Esophagus mucosa (tissue), 1 donor: ENCODE results near the gene CHRNA10. TPM values are rescaled to one million over a fixed set of nuclear protein-coding genes. Genes with fewer than 3 reads are reported as not detected.
A peak's percentile ranks its signal among the peaks of the same experiment; 100 is the strongest.

Experiments
- ATAC-seq: fragments of 200-7000 bp; cut with Tn5 transposase; one replicate; pipeline ENCODE4 v1.9.1; 2020
- total RNA-seq: library from RNA; stranded (reverse); gene quantifications from one replicate; pipeline ENCODE4 v1.2.4, GENCODE V29; 2023
- donor health status: DM: yes; HTN: yes; CAD: no.

The CHRNA10 gene, protein sequence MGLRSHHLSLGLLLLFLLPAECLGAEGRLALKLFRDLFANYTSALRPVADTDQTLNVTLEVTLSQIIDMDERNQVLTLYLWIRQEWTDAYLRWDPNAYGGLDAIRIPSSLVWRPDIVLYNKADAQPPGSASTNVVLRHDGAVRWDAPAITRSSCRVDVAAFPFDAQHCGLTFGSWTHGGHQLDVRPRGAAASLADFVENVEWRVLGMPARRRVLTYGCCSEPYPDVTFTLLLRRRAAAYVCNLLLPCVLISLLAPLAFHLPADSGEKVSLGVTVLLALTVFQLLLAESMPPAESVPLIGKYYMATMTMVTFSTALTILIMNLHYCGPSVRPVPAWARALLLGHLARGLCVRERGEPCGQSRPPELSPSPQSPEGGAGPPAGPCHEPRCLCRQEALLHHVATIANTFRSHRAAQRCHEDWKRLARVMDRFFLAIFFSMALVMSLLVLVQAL
- total RNA-seq = 0.64 TPM

GRCh38 chr11:3671334-3672254 lies at the start of gene CHRNA10:
TSS of gene CHRNA10 (minus strand) at chr11:3671384. CDS start at chr11:3671312, 72 bp downstream.
- no peak for ATAC-seq

GRCh38 chr11:3712274-3712673 lies 41.1 kb upstream of the CHRNA10 start:
- ATAC-seq = no peak

- no peak for ATAC-seq
These were observed 39.5 kb upstream of the CHRNA10 start for GRCh38 chr11:3710485-3711259.

GRCh38 chr11:3709977-3710376 lies 38.8 kb upstream of the CHRNA10 start:
- ATAC-seq = no peak

- no peak for ATAC-seq
These were observed 36.0 kb upstream of the CHRNA10 start for GRCh38 chr11:3707176-3707575.

DNA sequence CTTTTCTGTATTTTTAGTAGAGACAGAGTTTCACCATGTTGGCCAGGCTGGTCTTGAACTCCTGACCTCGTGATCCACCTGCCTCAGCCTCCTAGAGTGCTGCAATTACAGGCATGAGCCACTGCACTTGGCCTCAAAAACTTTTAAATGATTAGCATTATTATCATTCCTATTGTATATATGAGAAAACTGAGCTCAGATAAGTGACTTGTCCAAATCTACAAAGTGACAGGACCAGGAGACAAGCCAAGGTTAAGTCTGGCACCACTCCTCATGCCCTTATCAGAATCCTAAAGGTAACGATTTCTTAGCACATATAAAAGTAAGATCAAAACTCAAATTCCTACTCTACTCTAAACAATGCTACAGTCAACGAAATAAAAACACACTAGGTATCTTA lies 32.2 kb upstream of the CHRNA10 start:
- ATAC-seq = no peak

- ATAC-seq = no peak
These were observed 29.7 kb upstream of the CHRNA10 start for GRCh38 chr11:3700910-3701309.

- ATAC-seq = no peak
These were observed 29.2 kb upstream of the CHRNA10 start for GRCh38 chr11:3700410-3700809.

DNA sequence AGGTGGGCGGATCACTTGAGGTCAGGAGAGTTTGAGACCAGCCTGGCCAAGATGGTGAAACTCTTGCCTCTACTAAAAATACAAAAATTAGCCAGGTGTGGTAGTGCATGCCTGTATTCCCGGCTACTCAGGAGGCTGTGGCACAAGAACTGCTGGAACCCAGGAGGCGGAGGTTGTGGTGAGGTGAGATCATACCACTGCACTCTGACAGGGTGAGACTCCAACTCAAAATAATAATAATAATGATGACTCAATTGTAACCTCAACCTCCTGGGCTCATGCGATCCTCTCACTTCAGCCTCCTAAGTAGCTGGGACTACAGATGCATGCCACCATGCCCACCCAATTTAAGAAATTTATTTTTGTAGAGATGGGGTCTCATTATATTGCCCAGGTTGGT lies 15.6 kb upstream of the CHRNA10 start:
- ATAC-seq = no peak

- ATAC-seq = no peak
These were observed 14.7 kb upstream of the CHRNA10 start for GRCh38 chr11:3685923-3686322.

DNA sequence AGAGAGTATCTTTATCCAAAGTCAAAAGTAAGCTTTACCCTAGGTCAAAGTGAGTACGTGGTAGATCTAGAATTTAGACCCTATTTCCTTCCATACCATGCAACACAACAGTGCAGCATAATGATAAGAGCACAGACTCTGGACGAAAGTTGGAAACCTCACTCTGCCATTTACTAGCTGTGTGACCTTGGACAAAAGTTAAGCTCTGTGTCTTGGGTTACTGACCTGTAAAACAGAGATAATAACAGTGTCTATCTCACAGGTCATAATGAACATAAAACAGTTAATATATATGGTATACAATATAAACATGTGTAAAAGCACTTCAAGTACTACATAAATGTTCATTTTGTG lies 13.6 kb upstream of the CHRNA10 start:
- ATAC-seq = no peak

DNA sequence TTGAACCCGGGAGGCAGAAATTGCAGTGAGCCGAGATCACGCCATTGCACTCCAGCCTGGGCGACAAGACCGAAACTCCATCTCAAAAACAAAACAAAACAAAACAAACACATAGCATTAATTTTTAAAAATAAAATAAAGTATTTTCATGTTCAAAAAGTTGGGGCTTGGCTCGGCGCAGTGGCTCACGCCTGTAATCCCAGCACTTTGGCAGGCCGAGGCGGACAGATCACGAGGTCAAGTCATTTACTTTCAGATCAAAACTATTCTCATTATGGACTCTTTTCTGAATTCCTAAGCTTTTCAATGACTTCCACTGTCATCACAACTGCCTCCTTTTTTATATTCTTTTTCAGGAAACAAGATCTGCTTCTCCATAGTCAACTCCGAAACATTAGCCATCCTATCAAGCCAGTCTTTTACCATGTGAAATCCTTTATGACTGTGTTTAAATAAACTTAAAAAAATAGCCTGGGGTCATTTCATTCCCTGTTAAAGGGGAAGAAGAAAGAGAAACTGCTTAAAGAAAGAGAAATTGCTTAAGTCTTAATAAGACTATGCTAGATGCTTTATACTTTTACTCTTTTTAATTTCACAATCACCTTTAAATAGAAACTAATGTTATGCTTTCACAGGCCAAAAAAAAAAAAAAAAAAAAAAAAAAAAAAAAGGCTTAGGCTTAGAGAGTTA lies 13.1 kb upstream of the CHRNA10 start:
- no peak for ATAC-seq

- no peak for ATAC-seq
These were observed 11.9 kb upstream of the CHRNA10 start for GRCh38 chr11:3683039-3683438.

DNA sequence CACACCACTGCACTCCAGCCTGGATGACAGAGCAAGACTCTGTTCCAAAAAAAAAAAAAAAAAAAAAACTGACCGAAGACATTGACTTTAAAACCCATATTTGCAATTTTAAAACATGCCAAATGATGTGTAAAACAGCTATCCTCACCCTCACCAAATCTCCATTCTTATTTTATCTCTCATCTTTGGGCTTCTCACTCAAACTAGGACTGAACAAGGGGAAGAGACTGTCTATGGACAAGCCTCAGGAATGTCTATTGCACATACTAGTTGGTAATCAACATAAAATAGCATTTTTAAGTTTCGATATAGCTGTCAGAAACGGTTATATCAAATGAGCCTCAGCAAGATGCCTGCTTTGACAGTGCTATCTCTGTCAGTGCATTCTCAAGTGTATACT lies 7.9 kb upstream of the CHRNA10 start:
- no peak for ATAC-seq

DNA sequence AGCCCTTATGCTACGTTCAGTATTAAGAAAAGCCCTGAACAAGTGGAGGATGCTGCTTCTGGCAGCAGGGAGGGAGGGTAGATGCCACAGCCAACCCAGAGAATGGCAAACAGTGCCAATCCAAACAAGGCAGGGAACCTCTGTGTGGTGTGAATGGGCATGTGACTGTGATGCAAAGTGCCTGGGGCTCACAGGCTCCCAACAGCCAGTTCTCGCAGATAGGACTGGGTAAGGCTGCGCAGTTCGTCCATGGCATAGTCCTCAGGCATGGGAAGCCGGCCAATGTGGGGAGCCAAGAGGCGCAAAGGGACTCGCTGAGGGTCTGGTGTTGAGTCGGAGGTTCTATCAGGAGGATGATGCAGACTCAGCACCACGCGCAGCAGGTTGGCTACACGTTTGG lies 4.8 kb upstream of the CHRNA10 start:
- no peak for ATAC-seq

GRCh38 chr11:3674189-3674588 lies 3.0 kb upstream of the CHRNA10 start:
- no peak for ATAC-seq

DNA sequence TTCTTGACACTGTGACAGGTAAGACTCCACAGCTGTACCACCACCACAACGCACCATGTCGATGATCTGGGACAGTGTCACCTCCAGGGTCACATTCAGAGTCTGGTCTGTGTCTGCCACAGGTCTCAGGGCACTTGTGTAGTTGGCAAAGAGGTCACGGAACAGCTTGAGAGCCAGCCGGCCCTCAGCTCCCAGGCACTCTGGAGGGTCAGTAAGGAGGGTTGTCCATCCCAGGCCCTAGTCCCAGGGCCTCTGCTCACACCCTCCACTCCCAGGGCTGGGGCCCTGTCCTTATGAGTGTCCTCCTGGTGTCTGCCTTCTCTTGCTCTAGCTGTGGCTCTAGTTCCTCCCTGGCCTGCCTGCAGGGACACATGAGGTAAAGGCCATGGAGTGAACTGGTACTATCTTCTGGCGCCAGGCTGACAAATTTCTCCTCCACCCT lies 1.4 kb downstream of the CHRNA10 start:
- peak; percentile 21 for ATAC-seq

GRCh38 chr11:3669128-3669527 lies 2.1 kb downstream of the CHRNA10 start:
- ATAC-seq = no peak

GRCh38 chr11:3667149-3668035 lies 3.8 kb downstream of the CHRNA10 start:
- ATAC-seq = no peak

- ATAC-seq = no peak
These were observed 5.1 kb downstream of the CHRNA10 start for GRCh38 chr11:3666023-3666530.
